Measurements from ENCODE around the gene CPNE7.

Gene CPNE7

DNA sequence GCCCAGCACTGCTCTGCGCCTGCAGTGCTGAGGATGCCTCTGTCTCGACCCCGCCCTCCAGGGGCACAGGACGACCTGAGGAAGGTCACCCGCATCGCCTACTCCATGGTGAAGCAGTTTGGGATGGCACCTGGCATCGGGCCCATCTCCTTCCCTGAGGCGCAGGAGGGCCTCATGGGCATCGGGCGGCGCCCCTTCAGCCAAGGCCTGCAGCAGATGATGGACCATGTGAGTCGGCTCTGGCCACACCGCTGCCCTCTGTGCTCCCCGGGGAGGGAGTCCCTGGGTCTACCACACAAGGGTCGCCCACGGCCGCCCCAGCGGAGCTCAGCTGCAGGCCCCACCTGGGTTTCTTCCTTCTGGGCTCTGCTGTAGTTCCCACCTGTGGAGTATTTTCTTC lies 21.8 kb upstream of the CPNE7 start:
- no peak overlapping the region for H3K4me3 ChIP-seq
- no peak overlapping the region for H3K27ac ChIP-seq
- TF ChIP-seq FOXP2 (optimal IDR thresholded peaks at IDR 0.05; ENCODE audit: control extremely low read depth, extremely low read length, insufficient read depth) (no peak), POLR2AphosphoS5 (IDR thresholded peaks at IDR 0.05; ENCODE audit: borderline replicate concordance, low read depth, low read length) (no peak), EZH2 (IDR thresholded peaks at IDR 0.05) (no peak)
- no peaks in the 10 kb centered on the region for H3K36me3 ChIP-seq (ENCODE audit: insufficient read depth, low read length)
- no peak overlapping the region for H3K9ac ChIP-seq (ENCODE audit: insufficient read length)
- no peak for DNase-seq (ENCODE audit: low read depth, low spot score)
- H3K9me3 ChIP-seq (ENCODE audit: low read depth, low read length), result no peaks in the 10 kb centered on the region

DNA sequence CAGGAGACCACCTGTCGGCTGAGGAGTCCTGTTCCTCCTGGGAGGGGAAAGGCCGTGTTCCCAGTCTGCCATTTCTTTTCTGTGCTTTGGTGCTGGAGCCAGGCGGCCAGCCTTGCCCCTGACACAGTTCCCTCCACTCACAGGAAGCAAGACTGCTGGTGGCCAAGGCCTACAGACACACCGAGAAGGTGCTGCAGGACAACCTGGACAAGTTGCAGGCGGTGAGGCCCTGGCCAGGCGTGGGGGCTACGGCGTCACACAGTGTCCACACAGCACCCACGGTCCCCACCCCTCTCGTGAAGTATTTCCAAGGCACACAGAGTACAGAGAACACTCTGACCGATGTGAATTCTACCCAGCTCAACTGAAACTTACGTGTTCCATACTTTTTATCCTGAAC lies 21.2 kb upstream of the CPNE7 start:
- DNase-seq (ENCODE audit: low read depth, low spot score), result no peak
- TF ChIP-seq FOXP2 (optimal IDR thresholded peaks at IDR 0.05; ENCODE audit: control extremely low read depth, extremely low read length, insufficient read depth), result no peak
- TF ChIP-seq EZH2 (IDR thresholded peaks at IDR 0.05), result no peak
- TF ChIP-seq POLR2AphosphoS5 (IDR thresholded peaks at IDR 0.05; ENCODE audit: borderline replicate concordance, low read depth, low read length), result no peak
- H3K36me3 ChIP-seq (ENCODE audit: insufficient read depth, low read length), result no peaks in the 10 kb centered on the region
- H3K9me3 ChIP-seq (ENCODE audit: low read depth, low read length), result no peaks in the 10 kb centered on the region
- H3K27ac ChIP-seq, result no peak overlapping the region
- no peak overlapping the region for H3K9ac ChIP-seq (ENCODE audit: insufficient read length)
- no peak overlapping the region for H3K4me3 ChIP-seq

DNA sequence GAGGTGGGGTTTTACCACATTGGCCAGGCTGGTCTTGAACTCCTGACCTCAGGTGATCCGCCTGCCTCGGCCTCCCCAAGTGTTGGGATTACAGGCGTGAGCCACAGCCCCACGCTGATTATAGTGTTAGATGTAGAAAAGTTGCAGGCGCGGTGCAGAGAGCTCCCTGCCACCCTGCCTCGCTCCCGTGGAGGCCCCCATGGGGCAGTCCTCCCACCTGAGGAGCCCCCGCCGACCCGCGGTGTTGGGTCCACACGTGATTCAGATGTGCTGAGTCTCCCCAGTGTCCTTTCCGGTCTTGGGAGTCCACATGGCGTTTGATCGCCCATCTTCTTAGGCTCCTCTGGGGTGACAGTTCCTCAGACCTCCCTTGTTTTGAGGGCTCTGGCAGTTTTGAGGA lies 20.3 kb upstream of the CPNE7 start:
- no peak for TF ChIP-seq POLR2AphosphoS5 (IDR thresholded peaks at IDR 0.05; ENCODE audit: borderline replicate concordance, low read depth, low read length)
- TF ChIP-seq FOXP2 (optimal IDR thresholded peaks at IDR 0.05; ENCODE audit: control extremely low read depth, extremely low read length, insufficient read depth), result no peak
- no peak for TF ChIP-seq EZH2 (IDR thresholded peaks at IDR 0.05)
- H3K9me3 ChIP-seq (ENCODE audit: low read depth, low read length), result no peaks in the 10 kb centered on the region
- no peaks in the 10 kb centered on the region for H3K36me3 ChIP-seq (ENCODE audit: insufficient read depth, low read length)
- H3K27ac ChIP-seq, result no peak overlapping the region
- no peak overlapping the region for H3K9ac ChIP-seq (ENCODE audit: insufficient read length)
- DNase-seq (ENCODE audit: low read depth, low spot score), result no peak
- H3K4me3 ChIP-seq, result no peak overlapping the region

DNA sequence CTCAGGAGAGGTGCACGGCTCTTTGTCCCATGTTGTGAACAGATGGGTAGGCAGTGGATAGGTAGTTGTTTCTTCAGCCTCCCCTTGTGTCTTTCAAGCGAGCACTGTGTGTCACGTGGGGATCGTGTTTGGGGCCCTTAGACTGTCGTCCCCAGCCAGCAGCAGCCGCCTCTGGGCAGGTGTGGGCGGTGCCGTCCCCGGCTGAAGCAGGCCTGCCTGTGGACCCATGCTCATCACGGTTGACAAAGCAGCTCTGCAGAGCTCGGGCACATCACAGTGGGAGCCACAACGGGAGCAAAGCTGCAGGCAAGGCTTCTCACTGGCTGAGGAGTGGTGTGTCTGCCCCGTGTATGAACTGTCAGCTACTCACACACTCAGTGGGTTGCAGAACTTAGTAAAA lies 19.8 kb upstream of the CPNE7 start:
- TF ChIP-seq POLR2AphosphoS5 (IDR thresholded peaks at IDR 0.05; ENCODE audit: borderline replicate concordance, low read depth, low read length), result no peak
- TF ChIP-seq FOXP2 (optimal IDR thresholded peaks at IDR 0.05; ENCODE audit: control extremely low read depth, extremely low read length, insufficient read depth), result no peak
- TF ChIP-seq EZH2 (IDR thresholded peaks at IDR 0.05), result no peak
- Histone ChIP-seq H3K9ac (ENCODE audit: insufficient read length) (no peak overlapping the region), H3K4me3 (no peak overlapping the region), H3K36me3 (ENCODE audit: insufficient read depth, low read length) (no peaks in the 10 kb centered on the region), H3K9me3 (ENCODE audit: low read depth, low read length) (no peaks in the 10 kb centered on the region), H3K27ac (no peak overlapping the region)
- DNase-seq (ENCODE audit: low read depth, low spot score), result no peak

DNA sequence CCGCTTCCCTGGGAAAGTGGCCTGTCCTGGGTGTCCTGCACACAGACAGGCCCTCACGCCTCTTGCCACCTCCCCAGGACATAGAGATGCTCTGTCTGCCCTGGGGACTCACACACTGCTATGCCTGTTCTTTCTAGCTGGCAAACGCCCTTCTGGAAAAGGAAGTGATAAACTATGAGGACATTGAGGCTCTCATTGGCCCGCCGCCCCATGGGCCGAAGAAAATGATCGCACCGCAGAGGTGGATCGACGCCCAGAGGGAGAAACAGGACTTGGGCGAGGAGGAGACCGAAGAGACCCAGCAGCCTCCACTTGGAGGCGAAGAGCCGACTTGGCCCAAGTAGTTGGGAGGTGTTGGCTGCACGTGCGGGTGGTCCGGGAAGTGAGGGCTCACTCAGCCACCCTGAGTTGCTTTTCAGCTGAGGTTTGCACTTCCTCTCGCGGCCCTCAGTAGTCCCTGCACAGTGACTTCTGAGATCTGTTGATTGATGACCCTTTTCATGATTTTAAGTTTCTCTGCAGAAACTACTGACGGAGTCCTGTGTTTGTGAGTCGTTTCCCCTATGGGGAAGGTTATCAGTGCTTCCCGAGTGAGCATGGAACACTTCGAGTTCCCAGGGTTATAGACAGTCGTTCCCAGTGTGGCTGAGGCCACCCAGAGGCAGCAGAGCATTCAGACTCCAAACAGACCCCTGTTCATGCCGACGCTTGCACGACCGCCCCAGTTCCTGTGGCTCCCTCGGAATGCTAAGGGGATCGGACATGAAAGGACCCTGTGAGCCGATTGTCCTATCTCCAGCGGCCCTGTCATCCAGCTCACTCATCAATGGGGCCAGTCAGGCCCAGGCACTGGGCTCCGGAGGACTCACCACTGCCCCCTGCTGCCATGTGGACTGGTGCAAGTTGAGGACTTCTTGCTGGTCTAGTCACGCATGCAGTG lies 18.5 kb upstream of the CPNE7 start:
- H3K4me3 ChIP-seq, result no peak overlapping the region
- TF ChIP-seq FOXP2 (optimal IDR thresholded peaks at IDR 0.05; ENCODE audit: control extremely low read depth, extremely low read length, insufficient read depth), result no peak
- no peak for TF ChIP-seq EZH2 (IDR thresholded peaks at IDR 0.05)
- TF ChIP-seq POLR2AphosphoS5 (IDR thresholded peaks at IDR 0.05; ENCODE audit: borderline replicate concordance, low read depth, low read length), result no peak
- DNase-seq (ENCODE audit: low read depth, low spot score), result no peak
- no peaks in the 10 kb centered on the region for H3K9me3 ChIP-seq (ENCODE audit: low read depth, low read length)
- H3K36me3 ChIP-seq (ENCODE audit: insufficient read depth, low read length), result peaks cover 10% of the 10 kb centered on the region
- H3K9ac ChIP-seq (ENCODE audit: insufficient read length), result no peak overlapping the region
- no peak overlapping the region for H3K27ac ChIP-seq

DNA sequence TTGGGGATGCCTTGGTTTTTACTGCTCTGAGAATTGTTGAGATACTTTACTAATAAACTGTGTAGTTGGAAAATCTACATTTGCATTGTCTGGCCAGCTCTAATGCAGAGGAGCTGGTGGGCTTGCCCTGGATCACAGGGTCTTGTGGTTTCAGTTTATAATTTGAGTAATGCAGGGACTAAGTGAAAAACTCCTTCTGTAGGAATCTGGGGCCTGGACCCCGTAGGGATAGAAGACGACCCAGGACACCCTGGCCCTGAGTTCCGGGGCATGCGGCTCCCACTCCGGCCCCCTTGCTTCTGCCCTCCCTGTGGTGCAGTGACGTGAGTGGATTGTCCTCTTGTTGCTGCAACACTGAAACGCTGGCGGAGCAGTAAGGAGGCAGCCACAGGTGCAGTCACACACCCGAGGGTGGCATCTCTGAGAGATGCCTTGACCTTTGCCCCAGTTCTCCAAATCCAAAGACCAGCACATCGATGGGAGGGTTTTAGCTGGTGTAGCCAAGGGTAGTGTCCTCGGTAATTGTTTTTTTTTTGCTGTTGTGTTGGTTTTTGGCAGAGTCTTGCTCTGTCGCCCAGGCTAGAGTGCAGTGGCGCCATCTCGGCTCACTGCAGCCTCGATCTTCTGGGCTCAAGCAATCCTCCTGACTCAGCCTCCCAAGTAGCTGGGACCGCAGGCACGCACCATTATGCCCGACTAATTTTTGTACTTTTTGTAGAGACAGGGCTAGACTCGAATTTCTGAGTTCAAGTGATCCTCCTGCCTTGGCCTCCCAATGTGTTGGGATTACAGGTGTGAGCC lies 17.7 kb upstream of the CPNE7 start:
- Histone ChIP-seq H3K36me3 (ENCODE audit: insufficient read depth, low read length) (peaks cover 19% of the 10 kb centered on the region), H3K27ac (no peak overlapping the region), H3K4me3 (no peak overlapping the region), H3K9me3 (ENCODE audit: low read depth, low read length) (no peaks in the 10 kb centered on the region), H3K9ac (ENCODE audit: insufficient read length) (no peak overlapping the region)
- no peak for TF ChIP-seq POLR2AphosphoS5 (IDR thresholded peaks at IDR 0.05; ENCODE audit: borderline replicate concordance, low read depth, low read length)
- TF ChIP-seq FOXP2 (optimal IDR thresholded peaks at IDR 0.05; ENCODE audit: control extremely low read depth, extremely low read length, insufficient read depth), result no peak
- TF ChIP-seq EZH2 (IDR thresholded peaks at IDR 0.05), result no peak
- DNase-seq (ENCODE audit: low read depth, low spot score), result no peak

DNA sequence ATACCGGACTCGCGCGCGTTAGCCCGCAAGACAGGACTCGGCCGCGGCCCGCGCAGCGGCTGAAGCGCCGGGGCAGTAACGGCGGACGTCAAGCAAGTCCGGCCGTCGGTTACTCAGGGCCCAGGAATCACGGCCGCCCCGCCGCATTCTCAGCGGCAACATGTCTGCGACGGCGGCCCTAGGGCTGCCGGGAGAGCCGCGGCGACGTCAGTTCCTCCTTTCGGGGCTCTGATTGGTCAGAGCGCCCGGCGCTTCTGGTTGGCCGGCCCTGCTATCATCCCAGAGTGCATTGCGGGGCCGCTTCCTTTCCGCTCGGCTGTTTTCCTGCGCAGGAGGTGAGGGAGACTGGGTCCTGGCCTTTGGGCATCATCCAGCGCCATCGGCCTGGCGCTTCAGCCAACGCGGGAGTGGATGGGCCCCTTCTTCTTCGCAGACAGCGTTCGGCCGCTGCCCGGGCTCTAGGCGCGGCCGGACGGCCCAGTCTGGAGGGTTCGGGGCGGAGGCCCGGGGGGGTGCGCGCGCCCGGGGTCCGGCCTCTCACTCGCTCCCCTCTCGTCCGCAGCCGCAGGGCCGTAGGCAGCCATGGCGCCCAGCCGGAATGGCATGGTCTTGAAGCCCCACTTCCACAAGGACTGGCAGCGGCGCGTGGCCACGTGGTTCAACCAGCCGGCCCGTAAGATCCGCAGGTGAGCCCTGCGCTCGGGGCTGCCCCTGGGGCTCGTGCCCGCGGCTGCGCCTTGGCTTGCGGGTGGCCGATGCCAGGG lies 15.0 kb upstream of the CPNE7 start, which contains the start of gene RPL13:
TSS of gene RPL13 (plus strand) at position 305 of the 764 bp plus-strand sequence. CDS start at position 583, 278 bp downstream.
- Histone ChIP-seq H3K36me3 (ENCODE audit: insufficient read depth, low read length) (peaks cover 37% of the 10 kb centered on the region), H3K4me3 (peak within 1 kb of the TSS; percentile 86), H3K9me3 (ENCODE audit: low read depth, low read length) (no peaks in the 10 kb centered on the region), H3K27ac (peak within 1 kb of the TSS; percentile 93), H3K9ac (ENCODE audit: insufficient read length) (peak within 1 kb of the TSS; percentile 97)
- TF ChIP-seq POLR2AphosphoS5 (IDR thresholded peaks at IDR 0.05; ENCODE audit: borderline replicate concordance, low read depth, low read length) (peak; percentile 98), FOXP2 (optimal IDR thresholded peaks at IDR 0.05; ENCODE audit: control extremely low read depth, extremely low read length, insufficient read depth) (no peak)
- DNase-seq (ENCODE audit: low read depth, low spot score), result peak; percentile 14
